Uterus (tissue), 4 donors: Measurements from ENCODE around the gene KRTAP4-7. TPM values are rescaled to one million over a fixed set of nuclear protein-coding genes. Genes with fewer than 3 reads are reported as not detected.
"Not testable (repeated sequence)": the region's sequence is repeated elsewhere in the genome, so short reads cannot be mapped to it uniquely, and the experiment has no call there.

ENCODE experiments used
- DNase-seq, 2 donors: peaks; one replicate each; pipeline ENCODE4 v3.0.0-alpha.2; 2019 to 2020
- H3K27ac ChIP-seq, 2 donors: fragments of 200-600 bp; sonication (generic); 1 replicate in 1 of 2; 2 replicates in 1 of 2; pipeline ENCODE4 v1.5.1; 2016 to 2018
- H3K27me3 ChIP-seq, 2 donors: fragments of 200-600 bp; sonication (generic); one replicate each; pipeline ENCODE4 v1.5.1; 2018 to 2019; ENCODE audit warnings: control low read depth in 1 of 2
- H3K36me3 ChIP-seq, 2 donors: fragments of 200-600 bp; sonication (generic); one replicate each; pipeline ENCODE4 v1.5.1; 2019; ENCODE audit warnings: control low read depth in 1 of 2
- H3K4me1 ChIP-seq, 2 donors: fragments of 200-600 bp; sonication (generic); one replicate each; pipeline ENCODE4 v1.5.1; 2018 to 2019; ENCODE audit warnings: control low read depth in 1 of 2
- H3K4me3 ChIP-seq, 2 donors: fragments of 200-600 bp; sonication (generic); 1 replicate in 1 of 2; 2 replicates in 1 of 2; pipeline ENCODE4 v1.5.1; 2018 to 2019; ENCODE audit warnings: mild to moderate bottlenecking in 1 of 2
- H3K9me3 ChIP-seq, 2 donors: fragments of 200-600 bp; sonication (generic); one replicate each; pipeline ENCODE4 v1.5.1; 2019; ENCODE audit warnings: control low read depth in 1 of 2
- POLR2A ChIP-seq, 2 donors: fragments of 450-650 bp; IDR thresholded peaks; one replicate each; pipeline ENCODE4 v1.6.1; 2016; ENCODE audit warnings: antibody characterized with exemption in 2 of 2, mild to moderate bottlenecking in 1 of 2, moderate library complexity in 1 of 2
- intact Hi-C: fragments of 100-400 bp; cut with DNase I; formaldehyde crosslinking; loops from one replicate; pipeline ENCODE4 v1.15.1; 2023; ENCODE audit warnings: low total_unique reads
- total RNA-seq, 4 donors: library from RNA; depleted of rRNA in 3 of 4; stranded (reverse); fragments of >200 nt in 3 of 4; gene quantifications; one replicate each; pipeline versions ENCODE4 v1.1.0 to v1.2.4, GENCODE V29; 2014 to 2023
- TF ChIP-seq, protein P1 (sequence below), 4 experiments: fragments of 200-600 bp in 2 of 4; fragments of 450-650 bp in 2 of 4; sonication (generic) in 2 of 4; IDR thresholded peaks; one replicate each; pipeline ENCODE4 v1.5.1; 2016 to 2019; ENCODE audit warnings: antibody characterized with exemption in 4 of 4, mild to moderate bottlenecking in 2 of 4, moderate library complexity in 1 of 4
- donor health status: DM: yes; HTN: yes; CAD: no.

KRTAP4-7 gene
- total RNA-seq, 4 donors from 2014 or later = not detected

DNA sequence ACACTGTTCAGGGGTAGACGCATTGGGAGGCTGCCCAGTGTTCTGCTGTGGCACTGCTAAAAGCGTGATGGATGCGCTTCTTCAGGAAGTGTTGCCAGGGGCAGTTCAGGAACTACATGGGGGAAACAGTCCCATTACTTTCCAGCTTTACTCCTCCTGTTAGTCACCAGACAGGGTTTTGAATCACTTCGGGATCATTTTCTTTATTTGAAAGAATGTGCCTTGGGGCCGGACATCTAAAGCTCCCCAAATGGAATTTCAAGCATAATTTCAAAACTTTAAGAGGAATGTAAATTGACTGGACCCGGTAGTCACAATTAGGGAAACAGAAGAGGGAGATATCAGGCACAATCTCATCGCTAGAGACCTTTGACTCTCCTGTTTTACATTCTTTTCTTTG, 35.5 kb upstream of the KRTAP4-7 start:
- no peak overlapping the region for H3K27ac ChIP-seq
- no peaks in the 10 kb centered on the region for H3K9me3 ChIP-seq
- H3K27me3 ChIP-seq = no peaks in the 10 kb centered on the region
- no peak overlapping the region for H3K4me3 ChIP-seq
- H3K4me1 ChIP-seq = no peaks in the 10 kb centered on the region
- H3K36me3 ChIP-seq = no peaks in the 10 kb centered on the region
- DNase-seq = no peak
- TF ChIP-seq, protein P1, sequence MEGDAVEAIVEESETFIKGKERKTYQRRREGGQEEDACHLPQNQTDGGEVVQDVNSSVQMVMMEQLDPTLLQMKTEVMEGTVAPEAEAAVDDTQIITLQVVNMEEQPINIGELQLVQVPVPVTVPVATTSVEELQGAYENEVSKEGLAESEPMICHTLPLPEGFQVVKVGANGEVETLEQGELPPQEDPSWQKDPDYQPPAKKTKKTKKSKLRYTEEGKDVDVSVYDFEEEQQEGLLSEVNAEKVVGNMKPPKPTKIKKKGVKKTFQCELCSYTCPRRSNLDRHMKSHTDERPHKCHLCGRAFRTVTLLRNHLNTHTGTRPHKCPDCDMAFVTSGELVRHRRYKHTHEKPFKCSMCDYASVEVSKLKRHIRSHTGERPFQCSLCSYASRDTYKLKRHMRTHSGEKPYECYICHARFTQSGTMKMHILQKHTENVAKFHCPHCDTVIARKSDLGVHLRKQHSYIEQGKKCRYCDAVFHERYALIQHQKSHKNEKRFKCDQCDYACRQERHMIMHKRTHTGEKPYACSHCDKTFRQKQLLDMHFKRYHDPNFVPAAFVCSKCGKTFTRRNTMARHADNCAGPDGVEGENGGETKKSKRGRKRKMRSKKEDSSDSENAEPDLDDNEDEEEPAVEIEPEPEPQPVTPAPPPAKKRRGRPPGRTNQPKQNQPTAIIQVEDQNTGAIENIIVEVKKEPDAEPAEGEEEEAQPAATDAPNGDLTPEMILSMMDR (IDR thresholded peaks at IDR 0.05) = no peak
- no peak for TF ChIP-seq POLR2A (IDR thresholded peaks at IDR 0.05)
- intact Hi-C loops = no loop called here

DNA sequence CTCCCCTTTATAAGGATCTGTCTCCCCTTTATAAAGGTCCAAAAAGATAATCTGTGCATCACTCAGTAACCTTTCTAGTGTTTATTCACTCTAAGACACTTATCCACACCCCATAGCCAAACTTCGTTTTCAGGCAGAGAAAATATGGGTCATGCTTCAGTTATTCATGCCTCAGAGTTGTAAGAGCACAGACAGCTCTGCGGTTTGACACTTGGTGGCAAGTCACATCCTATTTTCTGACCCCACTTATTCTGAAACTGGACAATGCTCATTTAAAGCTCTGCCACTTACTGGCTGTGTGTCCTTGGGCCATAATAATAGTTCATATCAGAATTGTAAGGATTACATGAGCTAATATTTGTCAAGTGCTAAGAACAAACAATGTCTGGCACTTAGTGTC, 34.8 kb upstream of the KRTAP4-7 start:
- no peaks in the 10 kb centered on the region for H3K27me3 ChIP-seq
- intact Hi-C loops = no loop called here

DNA sequence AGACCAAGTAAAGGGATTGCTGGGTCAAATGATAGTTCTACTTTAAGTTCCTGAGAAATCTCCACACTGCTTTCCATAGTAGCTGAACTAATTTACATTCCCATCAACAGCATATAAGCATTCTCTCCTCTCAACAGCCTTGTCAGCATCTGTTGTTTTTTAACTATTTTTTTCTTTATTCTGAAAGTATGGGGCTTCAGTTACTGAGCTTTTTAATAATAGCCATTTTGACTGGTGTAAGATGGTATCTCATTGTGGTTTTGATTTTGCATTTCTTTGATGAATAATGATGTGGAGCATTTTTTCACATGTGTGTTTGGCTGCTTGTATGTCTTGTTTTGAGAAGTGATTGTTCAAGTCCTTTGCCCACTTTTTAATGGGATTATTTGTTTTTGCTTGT, 31.4 kb upstream of the KRTAP4-7 start:
- Histone ChIP-seq H3K4me1 (no peaks in the 10 kb centered on the region), H3K9me3 (no peaks in the 10 kb centered on the region), H3K27me3 (no peaks in the 10 kb centered on the region), H3K4me3 (no peak overlapping the region), H3K36me3 (no peaks in the 10 kb centered on the region), H3K27ac (no peak overlapping the region)
- no peak for DNase-seq
- intact Hi-C loops = no loop called here
- TF ChIP-seq, protein P1 (IDR thresholded peaks at IDR 0.05) = no peak
- no peak for TF ChIP-seq POLR2A (IDR thresholded peaks at IDR 0.05)

More for the DNA sequence above, 34.8 kb upstream of the KRTAP4-7 start:
- Histone ChIP-seq H3K9me3 (no peaks in the 10 kb centered on the region), H3K4me1 (no peaks in the 10 kb centered on the region), H3K36me3 (no peaks in the 10 kb centered on the region), H3K27ac (no peak overlapping the region), H3K4me3 (no peak overlapping the region)
- no peak for TF ChIP-seq POLR2A (IDR thresholded peaks at IDR 0.05)
- TF ChIP-seq, protein P1 (IDR thresholded peaks at IDR 0.05) = no peak
- DNase-seq = no peak

DNA sequence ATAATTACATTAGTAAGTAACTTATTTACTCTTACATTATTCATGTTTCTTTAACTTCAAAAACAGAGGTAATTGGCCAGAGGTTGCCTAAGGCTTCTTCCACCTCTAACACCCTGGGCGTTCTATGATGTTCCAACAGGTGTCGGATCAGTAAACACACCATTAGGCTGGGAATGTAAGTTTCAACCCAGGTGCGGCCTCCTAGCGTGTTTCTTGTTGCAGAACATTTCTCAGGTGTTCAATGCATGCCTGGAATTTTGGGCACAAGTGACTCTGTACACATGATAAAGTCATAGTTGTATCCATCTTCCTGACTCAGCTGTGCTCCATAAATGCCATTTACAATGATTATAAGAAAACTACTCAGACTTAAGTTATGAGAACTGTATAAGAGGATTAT, 29.9 kb upstream of the KRTAP4-7 start:
- DNase-seq = no peak
- H3K4me3 ChIP-seq = no peak overlapping the region
- H3K9me3 ChIP-seq = no peaks in the 10 kb centered on the region
- TF ChIP-seq, protein P1 (IDR thresholded peaks at IDR 0.05) = no peak
- TF ChIP-seq POLR2A (IDR thresholded peaks at IDR 0.05) = no peak
- H3K36me3 ChIP-seq = no peaks in the 10 kb centered on the region
- H3K27me3 ChIP-seq = no peaks in the 10 kb centered on the region
- intact Hi-C loops = no loop called here
- H3K4me1 ChIP-seq = no peaks in the 10 kb centered on the region
- H3K27ac ChIP-seq = no peak overlapping the region

DNA sequence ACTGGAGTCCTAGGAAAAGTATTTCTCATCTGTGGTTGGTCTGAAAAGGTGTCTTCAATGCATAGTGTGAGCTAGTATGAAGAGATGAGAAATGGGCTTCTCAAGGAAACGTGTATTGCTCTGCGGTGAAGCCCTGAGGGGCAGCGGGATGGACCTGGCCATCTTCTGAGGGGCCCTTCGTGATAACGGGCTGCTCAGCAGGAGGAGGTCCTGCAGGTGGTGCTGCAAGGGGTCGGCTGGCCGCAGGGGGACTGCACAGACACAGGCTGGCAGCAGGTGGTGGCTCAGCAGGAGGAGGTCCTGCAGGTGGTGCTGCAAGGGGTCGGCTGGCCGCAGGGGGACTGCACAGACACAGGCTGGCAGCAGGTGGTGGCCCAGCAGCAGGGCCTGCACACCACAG, 29.4 kb upstream of the KRTAP4-7 start:
- intact Hi-C loops, H3K9me3 ChIP-seq, DNase-seq, H3K4me3 ChIP-seq, H3K27me3 ChIP-seq, H3K27ac ChIP-seq, H3K4me1 ChIP-seq, H3K36me3 ChIP-seq: not testable (repeated sequence)

DNA sequence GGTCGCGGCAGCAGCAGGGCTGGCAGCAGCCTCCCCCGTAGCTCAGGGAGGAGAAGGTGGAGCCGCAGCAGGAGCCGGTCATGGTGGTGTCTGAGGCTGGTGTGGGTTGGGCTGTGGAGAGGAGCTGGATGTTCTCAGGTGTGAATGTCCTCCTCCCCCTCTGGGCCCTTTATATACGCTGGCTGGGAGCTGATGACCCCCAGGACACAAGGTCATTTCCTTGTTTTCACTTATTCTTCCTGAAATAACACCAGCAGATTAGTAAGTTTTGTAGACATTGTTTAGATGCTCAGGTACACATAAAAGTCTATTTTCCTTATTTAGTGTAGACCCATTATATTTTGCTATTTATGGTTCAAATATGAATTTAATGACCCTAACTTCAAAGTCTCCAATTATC, 28.8 kb upstream of the KRTAP4-7 start, which contains the start of gene KRTAP2-2:
Gene KRTAP2-2, minus strand, starts transcription at position 101 of the 400 bp plus-strand sequence. Its CDS starts 19 bp downstream, at position 82.
- DNase-seq, H3K4me3 ChIP-seq, H3K27ac ChIP-seq, H3K27me3 ChIP-seq, intact Hi-C loops, H3K9me3 ChIP-seq, H3K36me3 ChIP-seq, H3K4me1 ChIP-seq: not testable (repeated sequence)
